Psoas muscle (tissue), 8 donors: Measurements from ENCODE around the gene WWOX. TPM values are rescaled to one million over a fixed set of nuclear protein-coding genes. Genes with fewer than 3 reads are reported as not detected.

Source experiments
- ATAC-seq, 4 donors: fragments of 200-7000 bp; cut with Tn5 transposase; one replicate each; pipeline ENCODE4 v1.9.1; 2020; ENCODE audit warnings: moderate library complexity in 3 of 4, mild to moderate bottlenecking in 2 of 4
- DNase-seq, 2 donors: peaks; one replicate each; pipeline ENCODE4 v3.0.0-alpha.2; 2020
- H3K27ac ChIP-seq: fragments of 200-600 bp; one replicate; pipeline ENCODE4 v1.8.0; 2022
- H3K27me3 ChIP-seq, 3 donors: fragments of 200-600 bp in 1 of 3; one replicate each; pipeline versions ENCODE4 v1.6.1 to v1.8.0; 2013 to 2022; ENCODE audit warnings: low read length in 2 of 3, mild to moderate bottlenecking in 2 of 3, moderate library complexity in 1 of 3; ENCODE audit not compliant: insufficient read depth in 3 of 3
- H3K36me3 ChIP-seq, 2 donors: fragments of 200-600 bp in 1 of 2; one replicate each; pipeline versions ENCODE4 v1.6.1 to v1.8.0; 2013 to 2022; ENCODE audit warnings: low read depth in 1 of 2, mild to moderate bottlenecking in 1 of 2, moderate library complexity in 1 of 2; ENCODE audit not compliant: insufficient read depth in 1 of 2
- H3K4me1 ChIP-seq: fragments of 200-600 bp; one replicate; pipeline ENCODE4 v1.8.0; 2022
- H3K4me3 ChIP-seq: fragments of 200-600 bp; one replicate; pipeline ENCODE4 v1.8.0; 2022; ENCODE audit warnings: mild to moderate bottlenecking
- H3K9me3 ChIP-seq: fragments of 200-600 bp; one replicate; pipeline ENCODE4 v1.8.0; 2022
- CTCF ChIP-seq: fragments of 200-600 bp; IDR thresholded peaks from one replicate; pipeline ENCODE4 v1.8.0; 2022; ENCODE audit warnings: antibody characterized with exemption
- WGBS, 3 donors: extraction: QIAGEN DNeasy Blood & Tissue Kit; methylation state at CpG; one replicate each; pipeline versions ENCODE4 v1.1.6 to v1.1.7; 2013; 5-methylcytosine and 5-hydroxymethylcytosine counted together
- intact Hi-C, 2 donors: fragments of 100-400 bp; cut with DNase I; formaldehyde crosslinking; loops; one replicate each; pipeline versions ENCODE4 v1.11.0 to v1.14.2; 2022
- polyA plus RNA-seq, 3 donors: library from polyadenylated mRNA; stranded (reverse); fragments of 200-250 nt; gene quantifications; one replicate each; pipeline ENCODE4 v1.2.3, GENCODE V29; 2013
- total RNA-seq, 4 donors: library from RNA; stranded (reverse); fragmentation: NEBNext Ultra II Directional in 2 of 4; extraction: Animal tissue kit (Norgen Biotek cat#: 25700) in 2 of 4; gene quantifications; one replicate each; pipeline versions ENCODE4 v1.2.1 to v1.2.4, GENCODE V29; 2021 to 2023
- donor health status: healthy with polysubstance abuse.
- donor health status: DM: no; HTN: no; CAD: no; lungs with moderate emphysema.
- donor health status: Bipolar disorder and iron deficiency.
- donor health status: healthy.
- donor health status: DM: yes; HTN: yes; CAD: no.
- donor health status: DM: no; HTN: no; CAD: no.
- donor health status: DM: no; HTN: no; CAD: no.
- donor health status: DM: yes; HTN: yes; CAD: no.

Gene WWOX
- total and polyA plus RNA-seq, 7 donors = 3.1 to 6.6 (median 5.0) TPM

DNA sequence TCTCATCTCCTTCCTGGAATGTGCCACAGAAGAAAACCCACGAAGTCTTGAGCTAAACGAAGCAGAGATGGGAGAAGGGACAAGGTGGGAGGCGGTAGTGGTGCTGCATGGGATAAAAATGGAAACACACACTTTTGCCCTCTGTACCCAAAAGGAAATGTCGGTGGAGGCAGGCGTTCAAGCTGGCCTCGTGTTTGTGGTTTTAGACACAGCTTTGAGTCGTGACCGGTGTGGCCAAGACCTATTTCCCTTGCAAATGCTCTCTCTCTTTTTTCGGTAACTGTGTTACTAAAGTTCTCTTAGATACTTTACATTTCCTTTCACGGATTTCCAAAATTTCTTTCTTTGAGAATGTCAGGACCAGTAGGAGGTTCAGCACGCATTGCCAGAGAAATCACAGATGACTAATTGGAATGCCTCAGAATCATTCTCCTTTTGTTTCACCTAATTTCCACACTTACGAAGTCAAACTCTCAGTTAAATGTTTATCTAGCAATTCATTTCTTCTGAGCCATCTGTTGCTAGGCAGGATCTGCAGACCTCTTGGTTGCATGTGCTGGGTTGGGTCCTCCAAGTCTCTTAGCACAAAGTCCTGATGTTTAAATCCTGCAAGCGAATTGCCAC lies 1088.8 kb downstream of the WWOX start:
- no peak overlapping the region for H3K27ac ChIP-seq
- DNase-seq (no peak), ATAC-seq (no peak)
- H3K4me1 ChIP-seq = no peaks in the 10 kb centered on the region
- no peaks in the 10 kb centered on the region for H3K9me3 ChIP-seq
- no peaks in the 10 kb centered on the region for H3K27me3 ChIP-seq
- H3K4me3 ChIP-seq = no peak overlapping the region
- no peak for TF ChIP-seq CTCF
- intact Hi-C loops = no loop called here
- no peaks in the 10 kb centered on the region for H3K36me3 ChIP-seq
- 75 to 82% (median 80%) methylated on average over 13 of the region's 13 CpGs for WGBS, 3 donors

GRCh38 chr16:79188739-79189122 lies 1089.3 kb downstream of the WWOX start:
- no peak for ATAC-seq
- WGBS, 3 donors = 80 to 85% (median 84%) methylated on average over 5 of the region's 5 CpGs
- Histone ChIP-seq H3K27ac (no peak overlapping the region), H3K9me3 (no peaks in the 10 kb centered on the region), H3K27me3 (no peaks in the 10 kb centered on the region), H3K4me1 (no peaks in the 10 kb centered on the region), H3K4me3 (no peak overlapping the region), H3K36me3 (no peaks in the 10 kb centered on the region)
- intact Hi-C loops = no loop called here
- DNase-seq = no peak
- no peak for TF ChIP-seq CTCF

- no peaks in the 10 kb centered on the region for H3K4me1 ChIP-seq
- intact Hi-C loops = no loop called here
- H3K36me3 ChIP-seq = no peaks in the 10 kb centered on the region
- no peak for DNase-seq
- WGBS, 3 donors = 54 to 89% (median 62%) methylated on average over 1 of the region's 1 CpG
- H3K9me3 ChIP-seq = no peaks in the 10 kb centered on the region
- no peak overlapping the region for H3K4me3 ChIP-seq
- no peak for ATAC-seq
- TF ChIP-seq CTCF = no peak
- no peaks in the 10 kb centered on the region for H3K27me3 ChIP-seq
- H3K27ac ChIP-seq = no peak overlapping the region
These were observed 1091.1 kb downstream of the WWOX start for GRCh38 chr16:79190542-79190941.

DNA sequence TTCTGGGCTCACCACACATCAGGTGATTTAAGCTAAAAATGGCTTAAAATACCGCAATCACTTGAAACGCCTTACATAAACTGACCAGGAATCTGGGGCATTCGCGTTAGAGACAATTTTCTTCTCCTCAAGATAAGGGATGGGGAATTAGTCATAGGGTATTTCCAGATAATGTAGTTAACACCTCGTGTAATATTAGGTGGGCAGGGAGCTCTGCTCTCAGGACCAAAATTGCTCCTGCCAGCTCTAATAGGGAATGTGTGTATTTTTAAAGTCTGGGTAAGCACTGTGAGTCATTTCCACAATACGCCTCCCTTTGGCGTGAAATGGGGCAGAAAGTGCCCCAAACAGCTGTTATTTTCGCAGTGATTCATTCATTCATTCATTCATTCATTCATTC lies 1092.5 kb downstream of the WWOX start:
- no peak for DNase-seq
- no peaks in the 10 kb centered on the region for H3K9me3 ChIP-seq
- no peaks in the 10 kb centered on the region for H3K4me1 ChIP-seq
- no peak overlapping the region for H3K27ac ChIP-seq
- intact Hi-C loops = no loop called here
- H3K4me3 ChIP-seq = no peak overlapping the region
- 67 to 78% (median 76%) methylated on average over 8 of the region's 8 CpGs for WGBS, 3 donors
- H3K27me3 ChIP-seq = no peaks in the 10 kb centered on the region
- TF ChIP-seq CTCF = no peak
- H3K36me3 ChIP-seq = no peaks in the 10 kb centered on the region
- no peak for ATAC-seq

DNA sequence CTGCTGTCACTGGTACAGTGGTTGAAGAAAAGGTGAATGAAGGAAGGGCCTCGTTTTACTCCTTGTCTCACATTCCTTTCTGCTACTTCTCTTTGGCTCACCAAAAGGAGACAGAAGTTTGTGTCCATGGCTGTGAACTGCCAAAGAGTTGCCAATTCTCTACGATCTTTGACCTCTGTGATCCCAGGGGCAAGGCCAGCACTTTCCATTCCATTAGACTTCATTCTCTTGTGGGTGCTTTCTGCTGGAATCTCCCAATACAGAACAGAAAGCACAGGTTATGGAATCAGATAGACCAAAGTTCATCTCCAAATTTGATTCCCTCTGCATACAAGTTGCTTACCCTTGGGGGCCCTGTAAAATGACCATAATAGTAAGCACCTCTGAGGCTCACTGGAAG lies 1093.5 kb downstream of the WWOX start:
- WGBS, 3 donors = 25 to 51% (median 27%) methylated on average over 2 of the region's 2 CpGs
- no peak for ATAC-seq
- no peak for TF ChIP-seq CTCF
- H3K4me3 ChIP-seq = no peak overlapping the region
- no peak for DNase-seq
- no peak overlapping the region for H3K27ac ChIP-seq
- H3K27me3 ChIP-seq = no peaks in the 10 kb centered on the region
- no peaks in the 10 kb centered on the region for H3K4me1 ChIP-seq
- no peaks in the 10 kb centered on the region for H3K9me3 ChIP-seq
- H3K36me3 ChIP-seq = no peaks in the 10 kb centered on the region
- intact Hi-C loops = no loop called here
